BE2C (cell line): ENCODE measurements around the gene RIN3.

ENCODE experiments used
- DNase-seq: peaks from one replicate; pipeline ENCODE4 v3.0.0-alpha.2; 2020
- H3K27me3 ChIP-seq: fragments of 250-450 bp; sonication (Bioruptor Pico); 2 replicates; pipeline ENCODE4 v1.5.1; 2020; ENCODE audit warnings: mild to moderate bottlenecking
- H3K36me3 ChIP-seq: fragments of 250-450 bp; sonication (Bioruptor Pico); 2 replicates; pipeline ENCODE4 v1.5.1; 2020; ENCODE audit warnings: mild to moderate bottlenecking
- H3K4me1 ChIP-seq: fragments of 250-450 bp; sonication (Bioruptor Pico); 2 replicates; pipeline ENCODE4 v1.5.1; 2020
- H3K4me3 ChIP-seq: 2 replicates; pipeline ENCODE4 v1.5.1; 2011; ENCODE audit warnings: low read depth, low read length
- H3K9me3 ChIP-seq: fragments of 250-450 bp; sonication (Bioruptor Pico); 2 replicates; pipeline ENCODE4 v1.5.1; 2020
- CTCF ChIP-seq: IDR thresholded peaks from 2 replicates; pipeline ENCODE4 v1.5.1; 2012; ENCODE audit warnings: mild to moderate bottlenecking, low read depth, low read length

Gene RIN3

GRCh38 chr14:92552066-92552465 lies 38.5 kb downstream of the RIN3 start:
- H3K4me1 ChIP-seq: no peaks in the 10 kb centered on the region

GRCh38 chr14:92553438-92553837 lies 39.9 kb downstream of the RIN3 start:
- H3K9me3 ChIP-seq: no peaks in the 10 kb centered on the region
- no peaks in the 10 kb centered on the region for H3K27me3 ChIP-seq
- no peak for TF ChIP-seq CTCF
- H3K4me1 ChIP-seq: no peaks in the 10 kb centered on the region
- no peak overlapping the region for H3K4me3 ChIP-seq
- DNase-seq: no peak
- H3K36me3 ChIP-seq: no peaks in the 10 kb centered on the region

More at GRCh38 chr14:92552066-92552465, 38.5 kb downstream of the RIN3 start:
- Histone ChIP-seq H3K9me3 (no peaks in the 10 kb centered on the region), H3K4me3 (no peak overlapping the region), H3K27me3 (no peaks in the 10 kb centered on the region), H3K36me3 (no peaks in the 10 kb centered on the region)
- no peak for TF ChIP-seq CTCF
- DNase-seq: no peak

GRCh38 chr14:92555465-92556111 lies 42.0 kb downstream of the RIN3 start:
- Histone ChIP-seq H3K36me3 (no peaks in the 10 kb centered on the region), H3K4me1 (no peaks in the 10 kb centered on the region), H3K27me3 (no peaks in the 10 kb centered on the region), H3K9me3 (no peaks in the 10 kb centered on the region), H3K4me3 (no peak overlapping the region)
- TF ChIP-seq CTCF: no peak
- DNase-seq: no peak

GRCh38 chr14:92556255-92556741 lies 42.7 kb downstream of the RIN3 start:
- no peaks in the 10 kb centered on the region for H3K4me1 ChIP-seq
- H3K4me3 ChIP-seq: no peak overlapping the region
- H3K36me3 ChIP-seq: no peaks in the 10 kb centered on the region
- TF ChIP-seq CTCF: no peak
- no peaks in the 10 kb centered on the region for H3K27me3 ChIP-seq
- no peak for DNase-seq
- no peaks in the 10 kb centered on the region for H3K9me3 ChIP-seq

- no peaks in the 10 kb centered on the region for H3K4me1 ChIP-seq
- DNase-seq: no peak
- no peaks in the 10 kb centered on the region for H3K9me3 ChIP-seq
These were observed 43.4 kb downstream of the RIN3 start for GRCh38 chr14:92556863-92557543.

More at GRCh38 chr14:92556863-92557543, 43.4 kb downstream of the RIN3 start:
- no peak overlapping the region for H3K4me3 ChIP-seq
- no peaks in the 10 kb centered on the region for H3K36me3 ChIP-seq
- no peak for TF ChIP-seq CTCF
- H3K27me3 ChIP-seq: no peaks in the 10 kb centered on the region
